Endothelial cell of umbilical vein (primary cell): ENCODE measurements around the gene TMEM239. TPM values are rescaled to one million over a fixed set of nuclear protein-coding genes. Genes with fewer than 3 reads are reported as not detected.

Source experiments
- BruUV-seq: library from RNA; stranded (reverse); fragments of 400-500 nt; replicated peaks from 2 replicates; lab custom pipeline; 2021; lab: Mats Ljungman, UMichigan
- CTCF ChIA-PET: fragments of 300-600, 350-600 bp; sonication (Branson Sonifier 250); formaldehyde crosslinking; loops from one replicate; lab custom pipeline; 2021; ENCODE audit warnings: antibody characterized with exemption, inconsistent platforms; lab: Charles Lee
- POLR2A ChIA-PET: fragments of 300-600, 350-600 bp; sonication (Branson Sonifier 250); formaldehyde crosslinking; loops from one replicate; lab custom pipeline; 2021; ENCODE audit warnings: antibody characterized with exemption, inconsistent platforms; lab: Charles Lee
- DNase-seq: peaks from one replicate; pipeline ENCODE4 v3.0.0-alpha.2; 2011; ENCODE audit warnings: low read depth, low spot score
- FAIRE-seq: peaks from 2 replicates; lab custom pipeline; 2011; peaks lifted over from hg19 to GRCh38; lab: Jason Lieb, UNC
- H2AFZ ChIP-seq: 2 replicates; pipeline ENCODE4 v1.6.0; 2012; ENCODE audit warnings: low read depth, low read length, control low read depth, inconsistent platforms
- H3K27ac ChIP-seq: 2 replicates; pipeline ENCODE4 v1.5.1; 2011; ENCODE audit warnings: low read depth, mild to moderate bottlenecking, control low read depth, low read length, moderate library complexity; ENCODE audit not compliant: insufficient read depth
- H3K27me3 ChIP-seq, 2 experiments: 2 replicates each; pipeline versions ENCODE4 v1.6.0 to v1.6.1; 2011; ENCODE audit warnings: low read length in 2 of 2, mixed read lengths in 1 of 2; ENCODE audit not compliant: control insufficient read depth in 2 of 2, insufficient read depth in 2 of 2
- H3K36me3 ChIP-seq, 2 experiments: 2 replicates in 1 of 2; 3 replicates in 1 of 2; pipeline ENCODE4 v1.5.1; 2011; ENCODE audit warnings: low read length in 2 of 2, mild to moderate bottlenecking in 1 of 2, moderate library complexity in 1 of 2; ENCODE audit not compliant: control insufficient read depth in 2 of 2, insufficient read depth in 2 of 2; ENCODE audit errors: extremely low read depth in 1 of 2
- H3K4me1 ChIP-seq: 3 replicates; pipeline ENCODE4 v1.5.1; 2011; ENCODE audit warnings: mild to moderate bottlenecking, low read length; ENCODE audit not compliant: control insufficient read depth, insufficient read depth; ENCODE audit errors: extremely low read depth
- H3K4me2 ChIP-seq: 2 replicates; pipeline ENCODE4 v1.6.1; 2011; ENCODE audit warnings: low read length, control low read depth, mixed read lengths; ENCODE audit not compliant: insufficient read depth
- H3K4me3 ChIP-seq, 3 experiments: fragments of 200-600 bp in 1 of 3; sonication (generic), shearing (Covaris generic) in 1 of 3; replicated peaks in 1 of 3; 2 replicates each; pipeline ENCODE4 v1.5.1; 2011 to 2016; ENCODE audit warnings: control low read depth in 3 of 3, low read length in 3 of 3, mild to moderate bottlenecking in 2 of 3, inconsistent platforms in 1 of 3, low read depth in 1 of 3, moderate library complexity in 1 of 3; ENCODE audit not compliant: insufficient read depth in 1 of 3
- H3K79me2 ChIP-seq: 2 replicates; pipeline ENCODE4 v1.6.0; 2012; ENCODE audit warnings: low read length, inconsistent platforms; ENCODE audit not compliant: control insufficient read depth, insufficient read depth
- H3K9ac ChIP-seq: replicated peaks from 2 replicates; pipeline ENCODE3; 2011; ENCODE audit warnings: low read length, control low read depth; ENCODE audit not compliant: insufficient read depth; ENCODE audit errors: extremely low read depth
- H3K9me1 ChIP-seq: replicated peaks from 3 replicates; pipeline ENCODE4 v1.6.0; 2011; ENCODE audit warnings: mild to moderate bottlenecking, low read length; ENCODE audit not compliant: control insufficient read depth, insufficient read depth; ENCODE audit errors: extremely low read depth
- H3K9me3 ChIP-seq: replicated peaks from 2 replicates; pipeline ENCODE4 v1.5.1; 2012; ENCODE audit warnings: low read length, inconsistent platforms; ENCODE audit not compliant: control insufficient read depth, insufficient read depth
- H4K20me1 ChIP-seq: replicated peaks from 2 replicates; pipeline ENCODE3; 2011; ENCODE audit warnings: mild to moderate bottlenecking, low read length; ENCODE audit not compliant: control insufficient read depth, insufficient read depth; ENCODE audit errors: extremely low read depth
- EZH2 ChIP-seq: IDR thresholded peaks from 2 replicates; pipeline ENCODE4 v1.6.1; 2012; ENCODE audit warnings: borderline replicate concordance, low read depth, mild to moderate bottlenecking, moderate library complexity, low read length, inconsistent platforms; ENCODE audit not compliant: severe bottlenecking
- FOS ChIP-seq: IDR thresholded peaks from 2 replicates; pipeline ENCODE4 v1.6.1; 2011; ENCODE audit warnings: mild to moderate bottlenecking, low read length, moderate library complexity, borderline replicate concordance; ENCODE audit not compliant: insufficient read depth
- GATA2 ChIP-seq: IDR thresholded peaks from 2 replicates; pipeline ENCODE4 v1.7.0; 2011; ENCODE audit warnings: low read depth, mild to moderate bottlenecking, moderate library complexity, mixed read lengths, low read length; ENCODE audit not compliant: insufficient read length, insufficient read depth
- JUN ChIP-seq: IDR thresholded peaks from 2 replicates; pipeline ENCODE4 v1.6.1; 2011; ENCODE audit warnings: borderline replicate concordance, low read depth; ENCODE audit not compliant: insufficient read length, insufficient read depth
- MYC ChIP-seq: IDR thresholded peaks from one replicate; pipeline ENCODE4 v1.6.1; 2011; ENCODE audit warnings: mild to moderate bottlenecking, low read depth, low read length
- POLR2A ChIP-seq: IDR thresholded peaks from 2 replicates; pipeline ENCODE4 v1.6.1; 2012; ENCODE audit warnings: low read depth, mild to moderate bottlenecking, control low read depth, low read length
- POLR2AphosphoS5 ChIP-seq: IDR thresholded peaks from 2 replicates; pipeline ENCODE4 v1.6.1; 2012; ENCODE audit warnings: low read depth, mild to moderate bottlenecking, control low read depth, low read length, moderate library complexity; ENCODE audit not compliant: insufficient read depth
- dilution Hi-C: fragments of 300-500 bp; cut with MboI; formaldehyde crosslinking; loops from one replicate; pipeline ENCODE4 v1.15.0; 2019; ENCODE audit warnings: low sequenced_read_pairs; ENCODE audit not compliant: extremely low pct_ligation_motif_present
- intact Hi-C: fragments of 100-400 bp; cut with micrococcal nuclease; formaldehyde crosslinking; loops from one replicate; pipeline ENCODE4 v1.10.0; 2022
- polyA plus RNA-seq, 4 experiments: library from polyadenylated mRNA; depleted of rRNA in 3 of 4; stranded (reverse) in 3 of 4; unstranded in 1 of 4; fragments of >200 nt; gene quantifications; 2 replicates each; pipeline versions ENCODE4 v1.2.1 to v1.2.3, GENCODE V29; 2011 to 2012; ENCODE audit warnings: missing spikeins in 1 of 4
- total RNA-seq: library from RNA; stranded (reverse); gene quantifications from 2 replicates; pipeline ENCODE4 v1.2.3, GENCODE V29; 2021
- TF ChIP-seq, protein P1 (sequence below), 2 donors: IDR thresholded peaks; 1 replicate in 1 of 2; 2 replicates in 1 of 2; pipeline ENCODE4 v1.5.1; 2011; ENCODE audit warnings: low read length in 2 of 2, mild to moderate bottlenecking in 2 of 2, moderate library complexity in 2 of 2, control low read depth in 1 of 2, inconsistent platforms in 1 of 2, low read depth in 1 of 2; ENCODE audit not compliant: insufficient read depth in 1 of 2; ENCODE audit errors: extremely low read depth in 1 of 2
- TF ChIP-seq, protein P2 (sequence below): IDR thresholded peaks from 2 replicates; pipeline ENCODE4 v1.6.1; 2011; ENCODE audit not compliant: insufficient read depth, insufficient read length

The TMEM239 gene
- total and polyA plus RNA-seq, 2 donors (not counting 3 experiments of a cell fraction or from before 2014, with no cell fraction given): not detected

GRCh38 chr20:2780948-2781347 is 35.2 kb upstream of the TMEM239 start:
- CTCF ChIA-PET: interaction anchor here (1.3 kb wide), 1 partner anchor 25 kb away, joined by 5 read pairs; no protein-coding TSS in a partner anchor
- H2AFZ ChIP-seq: no peak overlapping the region
- TF ChIP-seq, protein P1, sequence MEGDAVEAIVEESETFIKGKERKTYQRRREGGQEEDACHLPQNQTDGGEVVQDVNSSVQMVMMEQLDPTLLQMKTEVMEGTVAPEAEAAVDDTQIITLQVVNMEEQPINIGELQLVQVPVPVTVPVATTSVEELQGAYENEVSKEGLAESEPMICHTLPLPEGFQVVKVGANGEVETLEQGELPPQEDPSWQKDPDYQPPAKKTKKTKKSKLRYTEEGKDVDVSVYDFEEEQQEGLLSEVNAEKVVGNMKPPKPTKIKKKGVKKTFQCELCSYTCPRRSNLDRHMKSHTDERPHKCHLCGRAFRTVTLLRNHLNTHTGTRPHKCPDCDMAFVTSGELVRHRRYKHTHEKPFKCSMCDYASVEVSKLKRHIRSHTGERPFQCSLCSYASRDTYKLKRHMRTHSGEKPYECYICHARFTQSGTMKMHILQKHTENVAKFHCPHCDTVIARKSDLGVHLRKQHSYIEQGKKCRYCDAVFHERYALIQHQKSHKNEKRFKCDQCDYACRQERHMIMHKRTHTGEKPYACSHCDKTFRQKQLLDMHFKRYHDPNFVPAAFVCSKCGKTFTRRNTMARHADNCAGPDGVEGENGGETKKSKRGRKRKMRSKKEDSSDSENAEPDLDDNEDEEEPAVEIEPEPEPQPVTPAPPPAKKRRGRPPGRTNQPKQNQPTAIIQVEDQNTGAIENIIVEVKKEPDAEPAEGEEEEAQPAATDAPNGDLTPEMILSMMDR (IDR thresholded peaks at IDR 0.05; ENCODE audit: extremely low read depth in 1 of 2, insufficient read depth in 1 of 2, low read depth in 1 of 2, low read length in 2 of 2): no peak
- TF ChIP-seq POLR2AphosphoS5 (no peak), MYC (no peak), JUN (no peak), POLR2A (no peak), EZH2 (no peak), GATA2 (no peak), FOS (no peak)
- TF ChIP-seq, protein P2, sequence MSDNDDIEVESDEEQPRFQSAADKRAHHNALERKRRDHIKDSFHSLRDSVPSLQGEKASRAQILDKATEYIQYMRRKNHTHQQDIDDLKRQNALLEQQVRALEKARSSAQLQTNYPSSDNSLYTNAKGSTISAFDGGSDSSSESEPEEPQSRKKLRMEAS: no peak
- H3K27ac ChIP-seq: no peak overlapping the region
- intact Hi-C loops (no loop called here), dilution Hi-C loops (no loop called here)
- H3K36me3 ChIP-seq: no peaks in the 10 kb centered on the region
- BruUV-seq: no TSS peak
- no peaks in the 10 kb centered on the region for H3K4me1 ChIP-seq
- FAIRE-seq (no peak), DNase-seq (no peak)
- no peaks in the 10 kb centered on the region for H3K79me2 ChIP-seq
- H4K20me1 ChIP-seq: no peaks in the 10 kb centered on the region
- no peaks in the 10 kb centered on the region for H3K9me1 ChIP-seq
- H3K9ac ChIP-seq: no peak overlapping the region
- H3K27me3 ChIP-seq: peaks cover 7 to 8% of the 10 kb centered on the region in 2 experiments
- H3K4me3 ChIP-seq: no peak overlapping the region
- H3K9me3 ChIP-seq: no peaks in the 10 kb centered on the region
- no peak overlapping the region for H3K4me2 ChIP-seq
- POLR2A ChIA-PET: no interaction called here
